KMS-11 (cell line): ENCODE data around the gene FRY.

ENCODE experiments used
- H2AFZ ChIP-seq: fragments of 200-600 bp; sonication (generic); 2 replicates; pipeline ENCODE4 v1.6.1; 2016; ENCODE audit warnings: antibody characterized with exemption, mixed run types, low read depth
- H3K27ac ChIP-seq: fragments of 200-600 bp; sonication (generic); 2 replicates; pipeline ENCODE4 v1.6.1; 2016; ENCODE audit warnings: mild to moderate bottlenecking, mixed run types
- H3K27me3 ChIP-seq: fragments of 200-600 bp; sonication (generic); 2 replicates; pipeline ENCODE4 v1.6.1; 2017; ENCODE audit warnings: mild to moderate bottlenecking, low read depth, mixed run types, moderate library complexity; ENCODE audit not compliant: insufficient read depth
- H3K36me3 ChIP-seq: fragments of 200-600 bp; sonication (generic); 2 replicates; pipeline ENCODE4 v1.6.1; 2017; ENCODE audit warnings: mild to moderate bottlenecking, mixed run types; ENCODE audit not compliant: insufficient read depth
- H3K4me1 ChIP-seq: fragments of 200-600 bp; sonication (generic); 2 replicates; pipeline ENCODE4 v1.6.1; 2016; ENCODE audit warnings: mild to moderate bottlenecking, low read depth, mixed run types; ENCODE audit not compliant: poor library complexity, severe bottlenecking
- H3K4me2 ChIP-seq: fragments of 200-600 bp; sonication (generic); 2 replicates; pipeline ENCODE4 v1.7.0; 2016; ENCODE audit warnings: mild to moderate bottlenecking, mixed run types
- H3K4me3 ChIP-seq: fragments of 200-600 bp; sonication (generic); IDR thresholded peaks from 2 replicates; pipeline ENCODE4 v1.6.1; 2017; ENCODE audit warnings: low read depth, low read length, mixed read lengths; ENCODE audit not compliant: insufficient read depth
- H3K79me2 ChIP-seq: fragments of 200-600 bp; sonication (generic); 2 replicates; pipeline ENCODE4 v1.6.1; 2016; ENCODE audit warnings: low read depth, mixed run types; ENCODE audit not compliant: insufficient read depth
- H3K9ac ChIP-seq: fragments of 200-600 bp; sonication (generic); 2 replicates; pipeline ENCODE4 v1.6.1; 2016; ENCODE audit warnings: mild to moderate bottlenecking, mixed run types
- H4K20me1 ChIP-seq: fragments of 200-600 bp; sonication (generic); 2 replicates; pipeline ENCODE4 v1.6.1; 2016; ENCODE audit warnings: mild to moderate bottlenecking, mixed run types; ENCODE audit not compliant: insufficient read depth
- CTCF ChIP-seq: fragments of 200-600 bp; sonication (generic); conservative IDR thresholded peaks from 2 replicates; pipeline ENCODE4 v1.6.1; 2017; ENCODE audit warnings: low read depth, mild to moderate bottlenecking, antibody characterized with exemption, low read length, moderate library complexity, mixed read lengths

The FRY gene

GRCh38 chr13:32210101-32210500 lies 178.5 kb downstream of the FRY start:
- H3K27ac ChIP-seq = no peak overlapping the region
- TF ChIP-seq CTCF = no peak
- no peaks in the 10 kb centered on the region for H3K79me2 ChIP-seq

GRCh38 chr13:32211813-32212212 lies 180.2 kb downstream of the FRY start:
- H3K27me3 ChIP-seq = no peaks in the 10 kb centered on the region
- H3K36me3 ChIP-seq = no peaks in the 10 kb centered on the region
- H3K79me2 ChIP-seq = no peaks in the 10 kb centered on the region
- TF ChIP-seq CTCF = no peak
- H3K4me1 ChIP-seq = no peaks in the 10 kb centered on the region
- H4K20me1 ChIP-seq = no peaks in the 10 kb centered on the region
- no peak overlapping the region for H2AFZ ChIP-seq
- no peak overlapping the region for H3K27ac ChIP-seq
- no peak overlapping the region for H3K9ac ChIP-seq
- no peak overlapping the region for H3K4me2 ChIP-seq
- H3K4me3 ChIP-seq = no peak overlapping the region

More at GRCh38 chr13:32210101-32210500, 178.5 kb downstream of the FRY start:
- Histone ChIP-seq H4K20me1 (no peaks in the 10 kb centered on the region), H3K36me3 (no peaks in the 10 kb centered on the region), H3K4me3 (no peak overlapping the region), H3K27me3 (no peaks in the 10 kb centered on the region), H2AFZ (no peak overlapping the region), H3K9ac (no peak overlapping the region), H3K4me2 (no peak overlapping the region), H3K4me1 (no peaks in the 10 kb centered on the region)

- Histone ChIP-seq H2AFZ (no peak overlapping the region), H3K79me2 (no peaks in the 10 kb centered on the region), H4K20me1 (no peaks in the 10 kb centered on the region), H3K4me3 (no peak overlapping the region), H3K4me1 (no peaks in the 10 kb centered on the region), H3K27me3 (no peaks in the 10 kb centered on the region), H3K9ac (no peak overlapping the region), H3K36me3 (no peaks in the 10 kb centered on the region), H3K27ac (no peak overlapping the region), H3K4me2 (no peak overlapping the region)
- TF ChIP-seq CTCF = no peak
Measured at GRCh38 chr13:32212421-32212820, 180.8 kb downstream of the FRY start.

- H3K4me3 ChIP-seq = no peak overlapping the region
- no peak overlapping the region for H2AFZ ChIP-seq
- H4K20me1 ChIP-seq = no peaks in the 10 kb centered on the region
- no peaks in the 10 kb centered on the region for H3K79me2 ChIP-seq
- no peaks in the 10 kb centered on the region for H3K36me3 ChIP-seq
- H3K4me1 ChIP-seq = no peaks in the 10 kb centered on the region
- no peak overlapping the region for H3K9ac ChIP-seq
- H3K27ac ChIP-seq = no peak overlapping the region
- no peaks in the 10 kb centered on the region for H3K27me3 ChIP-seq
- no peak for TF ChIP-seq CTCF
- no peak overlapping the region for H3K4me2 ChIP-seq
Measured at GRCh38 chr13:32213626-32214025, 182.1 kb downstream of the FRY start.
